Parietal lobe (tissue), 1 donor: ENCODE data around the gene MORF4L2. TPM values are rescaled to one million over a fixed set of nuclear protein-coding genes. Genes with fewer than 3 reads are reported as not detected.

Source experiments
- total RNA-seq: library from RNA; depleted of rRNA; stranded (reverse); fragments of >200 nt; gene quantifications from one replicate; pipeline ENCODE4 v1.2.3, GENCODE V29; 2014

MORF4L2 gene
- total RNA-seq = 230 TPM

GRCh38 chrX:103686199-103687072, at the start of gene MORF4L2:
TSS of gene MORF4L2 (minus strand) at chrX:103686699. CDS start at chrX:103677027, 9,672 bp downstream.

GRCh38 chrX:103710609-103711008, 24.1 kb upstream of the MORF4L2 start, which contains the start of gene TMEM31:
TSS of gene TMEM31 (plus strand) at chrX:103710909. CDS start at chrX:103712259, 1,350 bp downstream.

GRCh38 chrX:103628386-103629317, 57.8 kb downstream of the MORF4L2 start, which contains the start of gene TCEAL1:
TSS of gene TCEAL1 (plus strand) at chrX:103628975. CDS start at chrX:103629917, 942 bp downstream.

Other genes with a start within 250 kb of the MORF4L2 start
- 3.4 TPM for gene RAB40A, start 167.2 kb downstream of the MORF4L2 start, total RNA-seq
- gene TCEAL4, start 101.2 kb downstream of the MORF4L2 start, total RNA-seq = 55.1 TPM
- gene TCEAL3, start 78.7 kb downstream of the MORF4L2 start, total RNA-seq = 11.3 TPM
- 37.2 TPM for gene TCEAL1, start 57.7 kb downstream of the MORF4L2 start, total RNA-seq
- not detected for gene TMEM31, start 24.2 kb upstream of the MORF4L2 start, total RNA-seq
- 19.4 TPM for gene PLP1, start 90.1 kb upstream of the MORF4L2 start, total RNA-seq
- 42.9 TPM for gene RAB9B, start 145.6 kb upstream of the MORF4L2 start, total RNA-seq